ENCODE data around the gene AP5Z1. TPM values are rescaled to one million over a fixed set of nuclear protein-coding genes. Genes with fewer than 3 reads are reported as not detected.

Gene AP5Z1
- total and polyA plus RNA-seq, 2 of the 4 experiments (the other 2 are of a cell fraction): 9.7 to 38.7 TPM

DNA sequence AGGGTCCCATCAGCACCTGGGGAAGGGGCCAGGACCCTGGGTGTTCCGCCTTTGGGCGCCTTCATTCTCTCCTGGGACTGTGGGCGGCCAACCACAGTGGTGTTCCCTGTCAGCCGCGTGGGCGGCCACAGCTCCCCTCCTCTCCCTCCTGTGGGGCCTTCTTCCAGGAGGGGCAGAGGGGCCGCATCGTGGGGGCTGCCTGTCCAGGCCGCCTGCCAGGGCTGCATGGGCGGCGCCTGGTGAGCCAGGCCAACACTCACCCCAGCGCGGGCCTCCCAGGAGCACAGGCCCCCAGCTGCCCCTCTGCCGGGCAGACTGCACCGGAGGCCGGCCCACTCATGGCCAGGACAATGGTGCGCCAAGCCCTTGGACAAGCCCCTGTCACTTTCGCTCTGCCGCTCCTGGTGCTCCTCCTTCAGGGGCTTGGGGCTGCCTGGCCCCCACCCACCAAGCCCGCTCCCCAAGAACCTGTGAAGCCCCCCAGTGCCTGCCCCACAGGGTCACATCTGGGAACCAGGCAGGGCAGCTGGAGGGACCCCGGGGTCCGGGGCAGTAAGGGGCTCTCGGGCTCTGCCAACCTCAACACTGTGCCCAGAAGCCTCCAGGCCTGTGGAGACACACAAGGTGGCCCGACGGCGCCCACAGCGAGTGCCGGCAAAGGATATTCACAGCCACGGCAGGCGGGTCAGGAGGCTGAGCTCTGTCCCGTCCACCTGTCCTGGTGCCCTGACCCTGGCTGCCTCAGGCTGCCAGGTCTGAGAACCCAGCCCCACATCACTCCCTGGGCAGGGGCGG is 42.8 kb downstream of the AP5Z1 start:
- Histone ChIP-seq H2BK20ac (ENCODE audit: low read depth, low read length) (no peak overlapping the region), H3K14ac (replicated peaks; ENCODE audit: low read depth, low read length) (no peak overlapping the region), H3K4me3 (ENCODE audit: insufficient read depth, low read depth, low read length) (no peak overlapping the region), H3K18ac (ENCODE audit: low read depth, low read length) (no peak overlapping the region), H3K4me2 (ENCODE audit: low read depth, low read length) (no peak overlapping the region), H3K23ac (ENCODE audit: low read depth, low read length) (no peak overlapping the region), H3K36me3 (ENCODE audit: control insufficient read depth, insufficient read depth, low read length) (no peaks in the 10 kb centered on the region), H3K27ac (ENCODE audit: insufficient read depth, low read length) (no peak overlapping the region), H3K27me3 (ENCODE audit: control insufficient read depth, insufficient read depth, low read length) (no peaks in the 10 kb centered on the region; the same call in 1 of the 2 replicates), H3K9me1 (ENCODE audit: insufficient read depth, low read length) (no peaks in the 10 kb centered on the region; the same call in 1 of the 2 replicates), H3K9me3 (ENCODE audit: control insufficient read depth, insufficient read depth, low read length) (peaks cover 1% of the 10 kb centered on the region; the same call in 1 of the 2 replicates), H2AK5ac (ENCODE audit: low read depth, low read length) (no peak overlapping the region), H2BK120ac (ENCODE audit: low read depth, low read length) (no peak overlapping the region), H3K4ac (ENCODE audit: low read depth, low read length) (no peak overlapping the region), H2BK5ac (ENCODE audit: low read depth, low read length, poor library complexity, severe bottlenecking) (no peak overlapping the region), H4K5ac (ENCODE audit: low read depth, low read length) (no peak overlapping the region), H4K20me1 (ENCODE audit: insufficient read depth, low read length) (no peaks in the 10 kb centered on the region), H4K91ac (ENCODE audit: insufficient read depth, low read depth, low read length) (no peak overlapping the region), H3K4me1 (ENCODE audit: control insufficient read depth, insufficient read depth, low read length) (no peaks in the 10 kb centered on the region), H3K79me1 (ENCODE audit: low read depth in 1 of 2, low read length in 2 of 2) (no peaks in the 10 kb centered on the region), H2BK15ac (ENCODE audit: low read depth, low read length) (no peak overlapping the region), H4K8ac (ENCODE audit: low read depth in 2 of 2, low read length in 2 of 2) (no peak overlapping the region), H3K9ac (ENCODE audit: low read depth, low read length) (no peak overlapping the region), H3K56ac (ENCODE audit: extremely low read depth, insufficient read depth, low read length) (no peak overlapping the region), H2AFZ (replicated peaks; ENCODE audit: low read length, poor library complexity) (no peak overlapping the region), H2AK9ac (replicated peaks; ENCODE audit: low read depth, low read length, poor library complexity) (no peak overlapping the region)
- dilution Hi-C loops (cut with HindIII; ENCODE audit: low sequenced_read_pairs, unreplicated experiment): no loop called here
- WGBS, 2 experiments (ENCODE audit: extremely low coverage in 2 of 2, insufficient read length in 1 of 2): 36% methylated on average over 13 of the region's 32 CpGs; no CpG with 5 or more reads in 1 of the 2 experiments
- no TSS peak for BruUV-seq (replicated peaks)
- ChIA-PET POLR2A (ENCODE audit: unreplicated experiment) (no interaction called here), CTCF (no interaction called here)
- no peak for DNase-seq
- ATAC-seq (ENCODE audit: low read depth): no peak
- intact Hi-C loops (cut with micrococcal nuclease): no loop called here
- in situ Hi-C loops (cut with MboI; ENCODE audit: low sequenced_read_pairs): no loop called here
- no peak for TF ChIP-seq POLR2A (IDR thresholded peaks at IDR 0.05; ENCODE audit: low read depth, low read length)
- TF ChIP-seq, protein P1, sequence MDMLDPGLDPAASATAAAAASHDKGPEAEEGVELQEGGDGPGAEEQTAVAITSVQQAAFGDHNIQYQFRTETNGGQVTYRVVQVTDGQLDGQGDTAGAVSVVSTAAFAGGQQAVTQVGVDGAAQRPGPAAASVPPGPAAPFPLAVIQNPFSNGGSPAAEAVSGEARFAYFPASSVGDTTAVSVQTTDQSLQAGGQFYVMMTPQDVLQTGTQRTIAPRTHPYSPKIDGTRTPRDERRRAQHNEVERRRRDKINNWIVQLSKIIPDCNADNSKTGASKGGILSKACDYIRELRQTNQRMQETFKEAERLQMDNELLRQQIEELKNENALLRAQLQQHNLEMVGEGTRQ (IDR thresholded peaks at IDR 0.05; ENCODE audit: low read depth, low read length): no peak
- TF ChIP-seq NFE2L2 (IDR thresholded peaks at IDR 0.05; ENCODE audit: low read depth, low read length): no peak
- no peak for TF ChIP-seq CHD1 (IDR thresholded peaks at IDR 0.05; ENCODE audit: low read depth, low read length)
- TF ChIP-seq MAZ (IDR thresholded peaks at IDR 0.05; ENCODE audit: borderline replicate concordance, low read depth, low read length): no peak
- TF ChIP-seq MXI1 (IDR thresholded peaks at IDR 0.05; ENCODE audit: borderline replicate concordance, low read depth, low read length): no peak
- TF ChIP-seq BHLHE40 (IDR thresholded peaks at IDR 0.05; ENCODE audit: low read depth, low read length): no peak
- TF ChIP-seq MAFK (IDR thresholded peaks at IDR 0.05; ENCODE audit: low read depth, low read length): no peak
- no peak for TF ChIP-seq SMC3 (IDR thresholded peaks at IDR 0.05; ENCODE audit: low read depth, low read length)
- TF ChIP-seq, protein P2, sequence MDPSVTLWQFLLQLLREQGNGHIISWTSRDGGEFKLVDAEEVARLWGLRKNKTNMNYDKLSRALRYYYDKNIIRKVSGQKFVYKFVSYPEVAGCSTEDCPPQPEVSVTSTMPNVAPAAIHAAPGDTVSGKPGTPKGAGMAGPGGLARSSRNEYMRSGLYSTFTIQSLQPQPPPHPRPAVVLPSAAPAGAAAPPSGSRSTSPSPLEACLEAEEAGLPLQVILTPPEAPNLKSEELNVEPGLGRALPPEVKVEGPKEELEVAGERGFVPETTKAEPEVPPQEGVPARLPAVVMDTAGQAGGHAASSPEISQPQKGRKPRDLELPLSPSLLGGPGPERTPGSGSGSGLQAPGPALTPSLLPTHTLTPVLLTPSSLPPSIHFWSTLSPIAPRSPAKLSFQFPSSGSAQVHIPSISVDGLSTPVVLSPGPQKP (IDR thresholded peaks at IDR 0.05; ENCODE audit: borderline replicate concordance, low read depth, low read length): no peak
- TF ChIP-seq, protein P3, sequence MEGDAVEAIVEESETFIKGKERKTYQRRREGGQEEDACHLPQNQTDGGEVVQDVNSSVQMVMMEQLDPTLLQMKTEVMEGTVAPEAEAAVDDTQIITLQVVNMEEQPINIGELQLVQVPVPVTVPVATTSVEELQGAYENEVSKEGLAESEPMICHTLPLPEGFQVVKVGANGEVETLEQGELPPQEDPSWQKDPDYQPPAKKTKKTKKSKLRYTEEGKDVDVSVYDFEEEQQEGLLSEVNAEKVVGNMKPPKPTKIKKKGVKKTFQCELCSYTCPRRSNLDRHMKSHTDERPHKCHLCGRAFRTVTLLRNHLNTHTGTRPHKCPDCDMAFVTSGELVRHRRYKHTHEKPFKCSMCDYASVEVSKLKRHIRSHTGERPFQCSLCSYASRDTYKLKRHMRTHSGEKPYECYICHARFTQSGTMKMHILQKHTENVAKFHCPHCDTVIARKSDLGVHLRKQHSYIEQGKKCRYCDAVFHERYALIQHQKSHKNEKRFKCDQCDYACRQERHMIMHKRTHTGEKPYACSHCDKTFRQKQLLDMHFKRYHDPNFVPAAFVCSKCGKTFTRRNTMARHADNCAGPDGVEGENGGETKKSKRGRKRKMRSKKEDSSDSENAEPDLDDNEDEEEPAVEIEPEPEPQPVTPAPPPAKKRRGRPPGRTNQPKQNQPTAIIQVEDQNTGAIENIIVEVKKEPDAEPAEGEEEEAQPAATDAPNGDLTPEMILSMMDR (conservative IDR thresholded peaks at IDR 0.05; ENCODE audit: low read depth, low read length): no peak
- TF ChIP-seq FOS (IDR thresholded peaks at IDR 0.05; ENCODE audit: low read depth, low read length): no peak
- TF ChIP-seq CEBPB (IDR thresholded peaks at IDR 0.05; ENCODE audit: low read depth, low read length): no peak
- no peak for TF ChIP-seq RCOR1 (IDR thresholded peaks at IDR 0.05; ENCODE audit: insufficient replicate concordance, low read length)
- TF ChIP-seq RAD21 (IDR thresholded peaks at IDR 0.05; ENCODE audit: low read length): no peak
